NCI-H187 treated with DMSO at 0.1 percent for 48 hours (cell line): ENCODE measurements around the gene OSBPL10.

Experiments used
- DNase-seq: peaks from one replicate; lab custom pipeline; 2025; lab: John Stamatoyannopoulos, UW

OSBPL10 gene

DNA sequence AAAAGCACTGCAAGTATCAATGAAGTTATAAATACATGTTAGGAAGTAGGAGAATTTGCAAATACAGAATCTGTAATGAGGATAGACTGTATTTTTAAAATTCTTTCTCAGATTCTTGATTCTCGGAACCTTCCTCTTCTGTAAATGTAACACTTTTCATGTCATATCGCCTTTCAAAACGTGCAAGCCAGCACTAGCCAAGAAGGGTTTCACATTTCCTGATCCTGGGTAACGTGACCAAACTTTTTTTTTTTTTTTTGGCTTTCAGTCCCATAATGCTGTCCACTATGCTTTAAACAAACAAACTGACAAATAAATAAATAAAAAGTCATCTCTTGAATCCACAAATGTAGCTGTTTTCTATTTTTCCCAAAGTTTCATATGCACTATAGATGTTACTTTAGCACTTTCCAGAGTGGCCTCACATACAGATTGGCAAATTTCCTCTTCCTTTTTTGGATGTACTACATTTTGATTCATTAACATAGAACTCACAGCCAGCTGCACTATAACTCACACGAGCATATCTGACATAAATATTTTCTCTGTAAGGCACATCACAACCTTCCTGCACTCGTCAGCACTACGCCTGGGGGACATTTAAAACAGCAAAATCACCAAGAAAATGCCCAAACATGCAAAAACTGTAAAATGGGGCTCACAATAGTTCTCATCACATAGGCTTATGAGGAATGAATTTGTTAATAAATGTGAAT is 208.1 kb downstream of the OSBPL10 start:
- DNase-seq: no peak

DNA sequence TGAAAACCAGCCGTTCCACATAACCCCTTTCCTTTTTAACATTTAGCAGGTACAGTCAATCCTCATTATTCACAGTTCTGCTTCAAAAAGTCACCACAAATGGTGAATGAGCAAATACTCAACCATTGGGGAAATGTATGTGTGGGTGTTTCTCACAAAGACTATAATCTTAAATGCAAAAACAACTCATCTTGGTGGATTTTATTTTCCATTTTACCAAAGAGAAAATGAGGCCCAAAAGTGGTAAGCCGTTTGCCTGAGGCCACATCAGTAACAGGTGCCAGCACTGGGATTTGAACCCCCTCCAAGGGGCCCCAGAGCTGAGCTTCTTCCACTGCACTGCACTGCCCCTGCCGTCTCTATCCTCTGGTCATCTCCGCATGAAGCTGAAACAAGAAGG is 208.8 kb downstream of the OSBPL10 start:
- DNase-seq: no peak

DNA sequence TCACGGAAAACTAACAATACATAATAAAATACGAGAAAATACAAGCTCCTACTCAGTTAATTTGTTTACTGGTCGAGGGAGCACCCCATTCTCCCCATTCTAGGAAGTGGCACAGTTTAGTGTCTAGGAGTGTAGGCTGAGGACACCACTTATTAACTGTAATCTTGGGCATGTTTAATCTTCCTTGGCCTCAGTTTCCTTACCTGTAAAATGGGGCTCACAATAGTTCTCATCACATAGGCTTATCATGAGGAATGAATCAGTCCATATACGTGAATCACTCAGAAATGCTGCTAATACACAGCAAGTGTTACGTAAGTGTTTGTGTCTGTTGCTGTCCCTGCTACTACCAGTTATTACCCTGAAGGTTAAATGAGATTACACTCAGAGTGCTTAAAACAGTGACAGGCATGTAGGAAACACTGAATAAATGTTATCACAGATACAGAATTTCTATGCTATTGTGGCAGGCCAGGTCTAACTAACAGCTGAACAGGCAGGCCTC is 210.2 kb downstream of the OSBPL10 start:
- DNase-seq: no peak

DNA sequence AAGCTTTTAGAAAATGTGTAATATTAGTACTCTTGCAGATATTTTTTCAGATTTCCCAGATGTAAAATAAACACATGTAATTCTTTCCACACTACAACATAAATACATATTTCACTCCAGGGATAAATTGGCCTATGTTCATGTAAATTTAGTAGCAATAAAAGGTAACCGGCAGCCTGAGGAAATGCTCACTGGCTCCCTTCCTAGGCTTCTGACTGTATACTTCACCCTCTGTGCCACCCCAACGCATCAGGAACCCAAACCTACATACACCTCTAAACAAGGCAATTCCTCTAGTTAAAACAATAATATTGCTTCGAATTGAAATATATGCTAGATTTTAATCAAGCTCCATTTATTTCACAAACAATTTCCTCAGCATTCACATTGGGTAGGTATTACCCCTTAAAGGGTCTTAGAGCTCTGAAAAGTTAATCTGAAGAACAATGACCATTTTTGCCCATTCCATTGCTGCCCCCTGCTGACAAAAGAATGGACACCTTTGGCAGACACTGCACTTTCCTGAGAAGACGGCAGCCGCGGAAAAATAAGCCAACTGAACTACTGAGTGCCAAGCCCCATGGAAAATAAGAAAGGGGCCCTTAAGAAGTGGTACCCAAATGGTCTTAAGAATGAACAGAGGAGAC is 212.5 kb downstream of the OSBPL10 start:
- no peak for DNase-seq

DNA sequence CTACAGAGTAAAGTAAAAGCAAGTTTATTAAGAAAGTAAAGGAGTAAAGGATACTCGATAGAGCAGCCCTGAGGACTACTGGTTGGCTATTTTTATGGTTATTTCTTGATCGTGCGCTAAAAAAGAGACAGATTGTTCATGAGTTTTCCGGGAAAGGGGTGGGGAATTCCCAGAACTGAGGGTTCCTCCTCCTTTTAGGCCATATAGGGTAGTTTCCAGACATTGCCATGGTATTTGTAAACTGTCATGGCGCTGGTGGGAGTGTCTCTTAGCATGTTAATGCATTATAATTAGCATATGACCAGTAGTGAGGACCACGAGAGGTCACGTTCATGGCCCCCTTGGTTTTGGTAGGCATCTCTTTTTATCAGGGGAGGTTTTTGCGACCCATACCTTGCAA is 213.1 kb downstream of the OSBPL10 start:
- no peak for DNase-seq

GRCh38 chr3:31766669-31767068 is 214.4 kb downstream of the OSBPL10 start:
- DNase-seq: no peak

DNA sequence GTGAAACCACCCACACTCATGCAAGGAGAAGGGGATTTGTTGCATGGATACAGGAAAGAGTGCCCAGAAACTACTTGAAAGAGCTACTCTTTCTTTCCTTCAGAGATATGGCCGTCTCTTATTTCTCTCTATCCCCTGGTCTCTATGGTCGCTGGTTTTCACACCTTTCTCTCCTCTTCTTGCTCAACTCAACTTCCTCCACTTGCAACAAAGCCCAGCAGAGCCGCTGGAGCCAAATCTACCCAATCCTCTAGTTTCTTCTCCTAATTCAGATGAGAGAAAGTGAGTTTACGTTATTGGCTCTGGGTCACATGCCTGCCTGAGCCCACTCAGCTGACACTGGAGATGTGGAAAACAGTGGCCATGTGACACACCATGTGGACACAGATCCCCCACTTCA is 215.2 kb downstream of the OSBPL10 start:
- DNase-seq: no peak

GRCh38 chr3:31763731-31764130 is 217.3 kb downstream of the OSBPL10 start:
- no peak for DNase-seq

DNA sequence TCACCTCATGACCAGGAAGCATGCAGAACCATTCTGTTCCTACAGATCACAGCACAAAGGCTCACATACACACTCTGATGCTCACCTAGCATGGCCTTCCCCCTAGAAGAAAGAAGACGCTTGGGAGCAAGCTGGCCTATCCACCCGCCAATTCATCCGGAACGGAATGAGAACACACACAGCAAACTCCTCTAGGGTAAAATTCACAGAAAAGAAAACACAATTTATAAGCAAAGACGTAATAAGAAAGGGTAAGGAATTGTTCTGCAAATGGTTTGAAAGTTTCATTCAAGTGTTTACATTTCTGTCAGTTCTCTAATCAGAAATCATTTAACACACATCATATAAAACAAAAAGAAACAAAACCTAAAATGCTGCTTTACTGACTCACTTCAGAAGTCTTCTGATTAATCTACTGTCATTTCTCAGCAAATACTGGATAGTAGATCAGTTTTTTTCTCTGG is 218.1 kb downstream of the OSBPL10 start:
- no peak for DNase-seq

GRCh38 chr3:31762097-31762764 is 218.8 kb downstream of the OSBPL10 start:
- DNase-seq: no peak

- no peak for DNase-seq
Observed at GRCh38 chr3:31760654-31761053, 220.4 kb downstream of the OSBPL10 start.

GRCh38 chr3:31758322-31758965 is 222.6 kb downstream of the OSBPL10 start:
- no peak for DNase-seq

DNA sequence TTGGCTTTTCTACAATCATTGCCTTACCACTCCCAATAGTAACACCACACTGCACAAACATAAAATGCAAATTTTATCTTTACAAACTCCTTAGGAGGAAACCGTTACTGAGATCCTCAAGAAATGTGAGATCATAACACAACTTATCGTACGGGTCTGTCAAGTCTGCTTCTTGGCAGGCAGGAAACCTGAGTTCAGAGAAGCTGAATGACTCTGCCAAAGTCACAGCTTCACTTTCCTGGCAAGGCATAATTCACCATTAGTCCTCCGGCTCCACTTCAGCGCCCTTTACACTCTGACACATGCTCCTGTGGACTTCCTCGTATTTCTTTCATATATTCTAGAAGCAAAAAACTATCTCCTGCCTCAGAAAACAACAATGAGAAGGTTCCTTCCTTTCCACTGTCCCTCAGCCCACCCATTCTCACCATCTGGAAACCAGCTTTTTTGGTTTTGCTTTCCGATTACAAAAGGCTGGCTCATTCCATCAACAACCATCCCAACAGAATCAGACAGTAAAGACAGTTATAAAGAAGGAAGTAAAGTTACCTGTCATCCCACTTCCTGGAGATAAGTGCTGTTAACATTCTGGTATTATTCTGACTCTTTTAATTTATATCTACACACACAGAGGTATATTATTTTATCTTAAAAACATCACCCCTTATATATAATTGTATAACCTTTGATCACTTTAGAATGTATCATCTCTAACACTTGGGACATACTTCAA is 225.0 kb downstream of the OSBPL10 start:
- DNase-seq: no peak

- DNase-seq: no peak
Observed at GRCh38 chr3:31754575-31755278, 226.3 kb downstream of the OSBPL10 start.

- no peak for DNase-seq
Observed at GRCh38 chr3:31753050-31753425, 228.0 kb downstream of the OSBPL10 start.

DNA sequence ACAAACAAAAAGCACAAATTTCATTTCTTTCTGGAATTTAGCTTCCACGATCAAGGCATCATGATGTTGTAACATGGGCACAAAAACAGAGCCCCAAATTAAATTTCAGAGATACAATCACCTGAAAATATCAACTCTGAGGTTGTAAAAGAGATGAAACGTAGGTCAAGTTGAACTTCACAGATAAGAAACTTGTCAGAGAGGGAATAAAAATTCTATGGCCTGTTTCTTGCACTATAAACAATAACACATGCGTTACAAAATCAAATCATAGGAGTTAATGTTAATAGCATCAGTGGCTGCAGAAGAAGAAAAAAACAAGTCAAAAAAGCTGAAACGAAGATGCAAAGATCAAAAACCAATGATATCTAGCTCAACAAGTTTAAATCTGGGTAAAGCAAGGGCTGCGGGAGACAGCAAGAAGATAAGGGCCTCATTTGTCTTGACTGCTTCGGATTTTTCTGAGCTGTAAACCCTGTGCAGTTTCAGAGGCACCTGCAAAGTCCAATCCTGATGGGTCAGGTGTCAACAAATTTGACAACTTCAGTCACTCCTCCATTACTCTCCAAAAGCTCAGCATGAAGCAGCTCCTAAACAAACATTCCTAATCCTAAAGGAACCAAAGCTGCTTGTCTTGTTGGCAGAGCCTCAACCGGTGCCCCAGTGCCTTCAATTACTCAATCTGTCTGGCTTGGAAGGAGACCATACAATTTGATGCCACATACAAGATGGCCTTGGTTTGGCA is 228.6 kb downstream of the OSBPL10 start:
- no peak for DNase-seq

GRCh38 chr3:31750341-31750740 is 230.7 kb downstream of the OSBPL10 start:
- DNase-seq: no peak

GRCh38 chr3:31748933-31749295 is 232.1 kb downstream of the OSBPL10 start:
- no peak for DNase-seq

DNA sequence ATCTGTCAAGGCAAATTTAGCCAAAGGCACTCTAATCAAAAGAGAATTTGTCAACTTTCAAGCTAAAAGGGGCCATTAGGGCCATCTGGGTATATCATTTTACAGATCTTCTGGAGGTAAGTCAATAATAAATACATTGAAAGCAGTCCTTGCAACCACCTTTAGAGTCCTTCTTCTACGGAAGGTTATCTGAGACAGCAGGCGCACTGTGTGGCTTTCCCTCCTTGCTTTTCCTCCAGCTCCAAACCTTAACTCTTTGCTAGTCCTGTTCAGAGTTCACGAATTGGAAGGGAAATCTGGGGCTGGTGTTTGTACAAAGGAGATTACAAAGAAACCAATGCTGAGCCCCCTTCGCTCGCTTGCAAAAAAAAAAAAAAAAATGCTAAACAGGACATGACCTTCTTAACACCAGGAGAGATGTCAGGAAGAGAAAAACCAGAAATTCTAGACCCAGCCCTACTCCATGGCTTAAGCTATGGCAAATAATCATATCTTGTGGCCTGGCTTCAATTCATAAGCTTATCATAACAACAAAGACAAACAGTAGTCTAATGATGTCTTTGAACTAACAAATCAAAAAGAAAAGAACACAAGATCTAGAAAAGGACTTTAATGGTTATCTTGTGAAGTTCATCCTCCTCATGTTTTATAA is 232.7 kb downstream of the OSBPL10 start:
- no peak for DNase-seq

GRCh38 chr3:31747785-31748184 is 233.3 kb downstream of the OSBPL10 start:
- DNase-seq: no peak
